OCI-LY1 (cell line): Measurements from ENCODE around the gene FAM120A.

Source experiments
- H2AFZ ChIP-seq: fragments of 200-600 bp; sonication (generic), shearing (Covaris generic); 2 replicates; pipeline ENCODE4 v1.6.0; 2014; ENCODE audit warnings: antibody characterized with exemption, mild to moderate bottlenecking, low read length
- H3F3A ChIP-seq: fragments of 200-600 bp; sonication (generic), shearing (Covaris generic); 2 replicates; pipeline ENCODE4 v1.6.0; 2014; ENCODE audit warnings: mild to moderate bottlenecking, antibody characterized with exemption, low read length, moderate library complexity; ENCODE audit not compliant: insufficient read depth
- H3K27ac ChIP-seq: fragments of 200-600 bp; sonication (generic); 2 replicates; pipeline ENCODE4 v1.5.1; 2014; ENCODE audit warnings: low read length, mixed run types, mild to moderate bottlenecking, low read depth; ENCODE audit not compliant: poor library complexity, severe bottlenecking
- H3K27me3 ChIP-seq: fragments of 200-600 bp; sonication (generic); 2 replicates; pipeline ENCODE4 v1.6.0; 2014; ENCODE audit warnings: antibody characterized with exemption, mild to moderate bottlenecking, low read length, moderate library complexity; ENCODE audit not compliant: insufficient read depth
- H3K36me3 ChIP-seq: fragments of 200-600 bp; sonication (generic); 2 replicates; pipeline ENCODE4 v1.6.1; 2014; ENCODE audit warnings: mild to moderate bottlenecking, antibody characterized with exemption, low read length, moderate library complexity, mixed read lengths; ENCODE audit not compliant: insufficient read depth
- H3K4me1 ChIP-seq: fragments of 200-600 bp; sonication (generic); 2 replicates; pipeline ENCODE4 v1.5.1; 2014; ENCODE audit warnings: mild to moderate bottlenecking, low read length, moderate library complexity; ENCODE audit not compliant: insufficient read depth, severe bottlenecking
- H3K4me2 ChIP-seq: fragments of 200-600 bp; sonication (generic), shearing (Covaris generic); 2 replicates; pipeline ENCODE4 v1.6.1; 2014; ENCODE audit warnings: low read length
- H3K4me3 ChIP-seq: fragments of 200-600 bp; sonication (generic); 2 replicates; pipeline ENCODE4 v1.5.1; 2014; ENCODE audit warnings: low read length, low read depth, mild to moderate bottlenecking, mixed read lengths; ENCODE audit not compliant: poor library complexity, severe bottlenecking
- H3K79me2 ChIP-seq: fragments of 200-600 bp; shearing (Covaris generic); 2 replicates; pipeline ENCODE4 v1.6.1; 2016; ENCODE audit warnings: mixed run types, low read length, mixed read lengths; ENCODE audit not compliant: insufficient read depth
- H3K9ac ChIP-seq: fragments of 200-600 bp; sonication (generic), shearing (Covaris generic); 2 replicates; pipeline ENCODE4 v1.6.1; 2014; ENCODE audit warnings: mild to moderate bottlenecking, low read length, mixed read lengths
- H3K9me2 ChIP-seq: fragments of 200-600 bp; sonication (generic), shearing (Covaris generic); 2 replicates; pipeline ENCODE4 v1.6.1; 2014; ENCODE audit warnings: low read depth, mild to moderate bottlenecking, low read length, mixed read lengths
- H3K9me3 ChIP-seq: fragments of 200-600 bp; shearing (Covaris generic); 2 replicates; pipeline ENCODE4 v1.6.1; 2014; ENCODE audit warnings: low read length, mixed read lengths
- H4K20me1 ChIP-seq: fragments of 200-600 bp; sonication (generic), shearing (Covaris generic); 2 replicates; pipeline ENCODE4 v1.6.0; 2016; ENCODE audit warnings: mild to moderate bottlenecking, low read length; ENCODE audit not compliant: insufficient read depth
- EZH2 ChIP-seq: fragments of 200-600 bp; sonication (generic), shearing (Covaris generic); IDR thresholded peaks from 2 replicates; pipeline ENCODE4 v1.8.0; 2017; ENCODE audit warnings: borderline replicate concordance, mixed run types, mild to moderate bottlenecking, antibody characterized with exemption, low read length, moderate library complexity, mixed read lengths
- TF ChIP-seq, protein P1 (sequence below): fragments of 200-600 bp; sonication (generic), shearing (Covaris generic); IDR thresholded peaks from 2 replicates; pipeline ENCODE4 v1.5.1; 2017; ENCODE audit warnings: mild to moderate bottlenecking, antibody characterized with exemption, low read length, moderate library complexity, mixed read lengths

The FAM120A gene

DNA sequence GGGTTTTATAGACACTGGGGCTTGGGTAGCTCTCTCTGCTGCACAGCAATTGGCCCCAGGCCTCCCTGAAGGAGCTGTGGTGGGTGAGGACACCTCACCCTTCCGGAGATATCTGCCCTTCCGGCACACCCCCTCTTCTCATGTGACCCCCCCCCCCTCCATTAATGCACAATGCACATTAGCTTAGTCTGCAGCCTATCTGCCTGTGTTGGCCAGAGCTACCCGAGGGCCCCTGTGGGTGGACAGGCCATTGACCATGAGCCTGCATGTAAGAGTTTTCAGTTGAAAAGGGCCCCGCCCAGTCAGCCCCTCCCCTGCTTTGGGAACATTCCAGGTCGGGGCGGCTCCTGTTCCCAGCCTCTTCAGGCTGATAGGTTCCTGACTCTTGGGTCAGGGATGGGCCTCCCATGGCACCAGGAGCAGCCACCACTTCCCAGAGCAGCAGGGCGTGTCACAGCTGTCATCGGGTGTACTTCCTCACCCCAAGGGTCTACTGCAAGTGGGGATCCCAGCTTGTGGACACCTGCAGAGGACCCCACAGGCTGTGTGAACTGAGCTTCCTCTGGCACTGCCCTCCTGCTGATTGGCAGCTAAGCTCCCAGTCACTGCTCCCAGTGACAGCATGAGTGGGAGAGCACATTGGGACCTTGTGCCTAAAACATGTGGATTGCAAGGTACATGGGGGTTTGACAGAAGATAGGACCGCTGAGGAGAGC is 142.7 kb downstream of the FAM120A start:
- Histone ChIP-seq H3K27me3 (no peaks in the 10 kb centered on the region), H4K20me1 (no peaks in the 10 kb centered on the region), H3F3A (no peaks in the 10 kb centered on the region), H3K4me3 (no peak overlapping the region), H3K9me3 (no peaks in the 10 kb centered on the region), H3K27ac (no peak overlapping the region), H3K9me2 (no peaks in the 10 kb centered on the region), H2AFZ (no peak overlapping the region), H3K9ac (no peak overlapping the region), H3K4me2 (no peak overlapping the region), H3K4me1 (no peaks in the 10 kb centered on the region), H3K36me3 (no peaks in the 10 kb centered on the region), H3K79me2 (no peaks in the 10 kb centered on the region)
- TF ChIP-seq, protein P1, sequence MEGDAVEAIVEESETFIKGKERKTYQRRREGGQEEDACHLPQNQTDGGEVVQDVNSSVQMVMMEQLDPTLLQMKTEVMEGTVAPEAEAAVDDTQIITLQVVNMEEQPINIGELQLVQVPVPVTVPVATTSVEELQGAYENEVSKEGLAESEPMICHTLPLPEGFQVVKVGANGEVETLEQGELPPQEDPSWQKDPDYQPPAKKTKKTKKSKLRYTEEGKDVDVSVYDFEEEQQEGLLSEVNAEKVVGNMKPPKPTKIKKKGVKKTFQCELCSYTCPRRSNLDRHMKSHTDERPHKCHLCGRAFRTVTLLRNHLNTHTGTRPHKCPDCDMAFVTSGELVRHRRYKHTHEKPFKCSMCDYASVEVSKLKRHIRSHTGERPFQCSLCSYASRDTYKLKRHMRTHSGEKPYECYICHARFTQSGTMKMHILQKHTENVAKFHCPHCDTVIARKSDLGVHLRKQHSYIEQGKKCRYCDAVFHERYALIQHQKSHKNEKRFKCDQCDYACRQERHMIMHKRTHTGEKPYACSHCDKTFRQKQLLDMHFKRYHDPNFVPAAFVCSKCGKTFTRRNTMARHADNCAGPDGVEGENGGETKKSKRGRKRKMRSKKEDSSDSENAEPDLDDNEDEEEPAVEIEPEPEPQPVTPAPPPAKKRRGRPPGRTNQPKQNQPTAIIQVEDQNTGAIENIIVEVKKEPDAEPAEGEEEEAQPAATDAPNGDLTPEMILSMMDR: no peak
- no peak for TF ChIP-seq EZH2

DNA sequence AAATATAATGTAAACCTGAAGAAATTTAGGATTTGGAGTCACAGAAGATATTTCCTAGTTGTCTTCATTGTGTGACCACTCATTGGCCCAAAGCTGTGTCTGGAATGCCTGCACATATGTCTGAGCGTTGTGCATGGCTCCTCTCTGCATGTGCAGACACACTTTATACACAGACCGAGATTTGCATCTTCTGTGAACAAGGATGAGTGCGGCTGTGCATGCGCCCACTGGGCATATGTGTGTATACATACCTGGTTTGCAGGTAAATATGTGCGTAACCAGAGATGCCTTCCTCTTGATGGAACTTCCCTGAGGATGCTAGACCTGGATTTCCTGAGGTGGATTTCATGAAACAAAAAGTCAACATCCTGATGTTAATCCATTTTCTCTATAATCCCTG is 144.0 kb downstream of the FAM120A start:
- no peaks in the 10 kb centered on the region for H3K79me2 ChIP-seq
- H3K9ac ChIP-seq: no peak overlapping the region
- H3K4me3 ChIP-seq: no peak overlapping the region
- H3K36me3 ChIP-seq: no peaks in the 10 kb centered on the region
- TF ChIP-seq, protein P1: no peak
- TF ChIP-seq EZH2: no peak
- no peak overlapping the region for H2AFZ ChIP-seq
- no peaks in the 10 kb centered on the region for H3F3A ChIP-seq
- peaks cover 4% of the 10 kb centered on the region for H3K4me1 ChIP-seq
- H4K20me1 ChIP-seq: no peaks in the 10 kb centered on the region
- no peaks in the 10 kb centered on the region for H3K27me3 ChIP-seq
- H3K27ac ChIP-seq: no peak overlapping the region
- no peaks in the 10 kb centered on the region for H3K9me2 ChIP-seq
- no peak overlapping the region for H3K4me2 ChIP-seq
- H3K9me3 ChIP-seq: no peaks in the 10 kb centered on the region

DNA sequence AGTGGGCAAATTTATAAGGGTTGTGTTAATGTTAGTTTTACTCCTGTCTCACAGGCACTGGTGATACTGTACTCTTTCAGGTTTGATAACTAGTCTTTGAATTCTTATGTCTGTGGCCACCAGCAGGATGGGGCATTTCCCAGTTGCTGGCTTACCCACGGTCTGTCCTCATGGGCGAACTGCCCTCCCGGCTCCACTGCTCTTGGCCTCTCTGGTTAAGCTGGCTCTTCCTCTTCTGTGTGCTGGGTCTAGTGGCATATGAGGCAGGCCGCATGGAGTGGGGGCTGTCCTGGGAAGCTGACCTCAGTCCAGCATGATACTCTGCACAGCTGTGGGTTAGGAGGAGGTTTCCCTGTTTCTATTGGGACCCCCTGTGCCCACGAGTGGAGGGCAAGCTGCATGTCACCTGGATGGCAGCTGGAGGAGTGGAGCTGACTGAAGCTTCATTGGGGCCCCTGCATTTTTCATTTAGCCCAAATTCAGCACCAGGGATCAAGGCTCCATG is 144.4 kb downstream of the FAM120A start:
- H2AFZ ChIP-seq: no peak overlapping the region
- H4K20me1 ChIP-seq: no peaks in the 10 kb centered on the region
- H3K4me2 ChIP-seq: no peak overlapping the region
- no peaks in the 10 kb centered on the region for H3F3A ChIP-seq
- no peak overlapping the region for H3K27ac ChIP-seq
- no peaks in the 10 kb centered on the region for H3K27me3 ChIP-seq
- TF ChIP-seq, protein P1: no peak
- TF ChIP-seq EZH2: no peak
- no peak overlapping the region for H3K4me3 ChIP-seq
- no peaks in the 10 kb centered on the region for H3K79me2 ChIP-seq
- H3K9me2 ChIP-seq: no peaks in the 10 kb centered on the region
- H3K9me3 ChIP-seq: no peaks in the 10 kb centered on the region
- peaks cover 8% of the 10 kb centered on the region for H3K4me1 ChIP-seq
- no peak overlapping the region for H3K9ac ChIP-seq
- no peaks in the 10 kb centered on the region for H3K36me3 ChIP-seq
